Measurements from ENCODE around the gene SMYD3. TPM values are rescaled to one million over a fixed set of nuclear protein-coding genes. Genes with fewer than 3 reads are reported as not detected.

The SMYD3 gene
- polyA plus RNA-seq, 1 donor from 2014 or later: 35.9 TPM

DNA sequence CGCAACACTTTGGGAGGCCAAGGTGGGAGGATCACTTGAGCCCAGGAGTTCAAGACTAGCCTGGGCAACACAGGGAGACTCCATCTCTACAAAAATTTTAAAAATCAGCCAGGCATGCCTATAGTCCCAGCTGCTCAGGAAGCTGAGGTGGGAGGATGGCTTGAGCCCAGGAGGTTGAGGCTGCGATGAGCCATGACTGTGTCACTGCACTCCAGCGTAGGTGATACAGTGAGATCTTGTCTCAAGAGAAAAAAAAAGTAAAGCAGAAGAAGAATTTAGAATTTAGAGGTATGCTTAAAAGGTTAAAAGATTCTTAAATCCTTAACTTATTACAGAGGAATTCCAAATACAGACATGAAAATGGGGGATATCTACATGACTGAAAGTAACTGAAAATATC lies 79.5 kb downstream of the SMYD3 start:
- H3K4me3 Mint-ChIP-seq: no peak overlapping the region
- H3K36me3 Mint-ChIP-seq: peaks cover 2% of the 10 kb centered on the region
- H3K9me3 Mint-ChIP-seq: no peaks in the 10 kb centered on the region
- H3K27ac Mint-ChIP-seq: no peak overlapping the region
- peaks cover 6 to 18% (median 10%) of the 10 kb centered on the region in 3 donors for H3K4me1 Mint-ChIP-seq
- H3K27me3 Mint-ChIP-seq: no peaks in the 10 kb centered on the region

DNA sequence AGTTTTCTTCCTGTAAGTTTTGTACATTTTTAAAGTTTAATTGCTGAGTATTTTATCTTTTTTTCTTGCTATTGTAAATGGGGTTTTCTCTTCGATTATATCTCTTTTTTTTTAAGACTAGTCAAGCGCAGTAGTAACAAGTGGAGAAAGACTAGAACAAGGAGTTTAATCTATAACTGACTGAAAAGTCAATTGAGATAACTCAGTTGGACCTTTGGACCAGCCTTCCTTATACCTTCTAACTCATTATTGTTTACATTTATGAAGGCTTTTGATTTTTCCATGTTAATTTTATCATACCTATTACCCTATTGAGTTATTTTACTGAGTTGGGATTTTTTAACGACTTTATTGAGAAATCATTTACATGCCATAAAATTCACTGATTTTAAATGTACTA lies 81.2 kb downstream of the SMYD3 start:
- H3K36me3 Mint-ChIP-seq: peaks cover 4% of the 10 kb centered on the region
- H3K27ac Mint-ChIP-seq: no peak overlapping the region
- no peak overlapping the region for H3K4me3 Mint-ChIP-seq
- H3K9me3 Mint-ChIP-seq: no peaks in the 10 kb centered on the region
- no peaks in the 10 kb centered on the region for H3K27me3 Mint-ChIP-seq
- H3K4me1 Mint-ChIP-seq: peaks cover 5 to 19% (median 13%) of the 10 kb centered on the region in 3 donors

DNA sequence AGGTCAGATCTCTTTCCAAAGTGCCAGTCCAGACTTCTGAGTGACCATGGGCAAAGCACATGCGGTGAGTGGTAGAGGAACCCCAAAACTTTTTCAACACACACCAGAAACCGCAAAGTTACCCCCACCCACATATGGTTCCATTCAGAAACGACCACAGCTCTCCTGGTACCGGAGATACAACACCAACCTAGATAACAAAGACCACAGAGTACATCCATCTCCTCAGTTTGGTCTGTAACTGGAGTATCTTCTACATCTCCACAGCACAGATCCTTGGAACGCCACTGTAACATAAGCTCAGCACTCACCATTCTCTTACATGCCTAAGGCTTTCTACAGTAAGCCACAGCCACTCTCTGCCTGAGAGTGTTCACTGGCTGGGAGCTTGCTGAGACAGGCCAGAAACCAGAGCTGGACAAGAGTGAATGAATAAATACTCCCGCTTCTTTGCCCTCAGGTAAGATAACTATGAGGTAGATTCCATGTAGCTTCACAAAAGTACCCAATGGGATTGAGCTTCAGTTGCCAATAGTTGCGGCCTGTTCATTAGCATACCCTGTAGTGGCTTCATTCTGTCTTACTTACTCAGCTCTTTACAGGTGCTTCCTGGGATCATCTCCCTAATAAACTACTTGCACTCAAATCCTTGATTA lies 81.8 kb downstream of the SMYD3 start:
- Mint-ChIP-seq H3K9me3 (no peaks in the 10 kb centered on the region), H3K27me3 (no peaks in the 10 kb centered on the region), H3K4me3 (no peak overlapping the region), H3K36me3 (peaks cover 4% of the 10 kb centered on the region), H3K27ac (peak overlapping the region in 1 of 3 donors; percentile 20), H3K4me1 (peaks cover 2 to 21% (median 9%) of the 10 kb centered on the region in 3 donors)

DNA sequence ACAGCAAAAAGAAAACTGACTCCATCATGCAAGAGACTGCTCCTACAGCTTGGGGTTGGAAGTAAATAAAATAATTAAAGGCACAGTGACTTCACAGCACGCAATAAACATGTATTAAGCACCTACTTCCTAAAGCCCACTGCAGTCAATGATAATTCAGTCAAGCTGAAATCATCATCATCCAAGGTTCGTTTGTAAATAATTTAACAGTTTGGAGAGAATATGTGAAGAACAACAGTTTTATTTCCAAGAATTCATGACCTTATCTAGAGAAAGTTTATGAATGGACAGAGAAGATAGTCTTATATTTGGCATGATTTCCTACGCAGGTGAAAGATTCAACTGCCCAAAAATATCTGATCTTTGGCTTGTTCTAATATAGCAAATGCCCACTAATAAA lies 86.8 kb downstream of the SMYD3 start:
- H3K4me3 Mint-ChIP-seq: no peak overlapping the region
- peaks cover 0 to 1% (median 0%) of the 10 kb centered on the region in 3 donors for H3K9me3 Mint-ChIP-seq
- peaks cover 18% of the 10 kb centered on the region for H3K36me3 Mint-ChIP-seq
- no peak overlapping the region for H3K27ac Mint-ChIP-seq
- H3K27me3 Mint-ChIP-seq: no peaks in the 10 kb centered on the region
- H3K4me1 Mint-ChIP-seq: peaks cover 2 to 10% (median 7%) of the 10 kb centered on the region in 3 donors

DNA sequence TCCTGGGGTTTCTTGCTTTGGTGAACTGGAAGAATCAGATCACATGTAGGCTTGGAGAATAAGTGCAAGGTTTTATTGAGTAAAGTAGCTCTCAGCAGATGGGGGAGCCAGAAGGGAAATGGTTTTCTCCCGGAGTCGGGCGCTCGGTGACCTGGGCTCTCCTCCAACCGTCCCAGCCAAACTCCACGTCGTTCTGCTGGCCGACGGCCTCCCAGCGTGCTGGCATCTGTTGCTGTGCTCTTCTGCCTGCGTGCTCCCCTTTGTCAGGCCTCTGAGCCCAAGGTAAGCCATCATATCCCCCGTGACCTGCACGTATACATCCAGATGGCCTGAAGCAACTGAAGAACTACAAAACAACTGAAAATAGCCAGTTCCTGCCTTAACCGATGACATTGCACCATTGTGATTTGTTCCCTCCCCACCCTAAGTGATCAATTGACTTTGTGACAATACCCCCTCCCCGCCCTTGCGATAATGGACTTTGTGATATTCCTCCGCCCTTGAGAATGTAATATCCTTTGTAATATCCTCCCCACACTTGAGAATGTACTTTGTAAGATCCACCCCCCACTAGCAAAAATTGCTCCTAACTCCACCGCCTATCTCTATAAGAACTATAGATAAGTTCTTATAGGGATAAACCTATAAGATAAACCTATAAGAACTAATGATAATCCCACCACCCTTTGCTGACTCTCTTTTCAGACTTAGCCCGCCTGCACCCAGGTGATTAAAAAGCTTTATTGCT lies 88.3 kb downstream of the SMYD3 start:
- H3K4me3 Mint-ChIP-seq: no peak overlapping the region
- H3K27ac Mint-ChIP-seq: no peak overlapping the region
- no peaks in the 10 kb centered on the region for H3K27me3 Mint-ChIP-seq
- H3K4me1 Mint-ChIP-seq: peaks cover 2 to 10% (median 7%) of the 10 kb centered on the region in 3 donors
- peaks cover 18% of the 10 kb centered on the region for H3K36me3 Mint-ChIP-seq
- H3K9me3 Mint-ChIP-seq: peaks cover 0 to 1% (median 0%) of the 10 kb centered on the region in 3 donors

DNA sequence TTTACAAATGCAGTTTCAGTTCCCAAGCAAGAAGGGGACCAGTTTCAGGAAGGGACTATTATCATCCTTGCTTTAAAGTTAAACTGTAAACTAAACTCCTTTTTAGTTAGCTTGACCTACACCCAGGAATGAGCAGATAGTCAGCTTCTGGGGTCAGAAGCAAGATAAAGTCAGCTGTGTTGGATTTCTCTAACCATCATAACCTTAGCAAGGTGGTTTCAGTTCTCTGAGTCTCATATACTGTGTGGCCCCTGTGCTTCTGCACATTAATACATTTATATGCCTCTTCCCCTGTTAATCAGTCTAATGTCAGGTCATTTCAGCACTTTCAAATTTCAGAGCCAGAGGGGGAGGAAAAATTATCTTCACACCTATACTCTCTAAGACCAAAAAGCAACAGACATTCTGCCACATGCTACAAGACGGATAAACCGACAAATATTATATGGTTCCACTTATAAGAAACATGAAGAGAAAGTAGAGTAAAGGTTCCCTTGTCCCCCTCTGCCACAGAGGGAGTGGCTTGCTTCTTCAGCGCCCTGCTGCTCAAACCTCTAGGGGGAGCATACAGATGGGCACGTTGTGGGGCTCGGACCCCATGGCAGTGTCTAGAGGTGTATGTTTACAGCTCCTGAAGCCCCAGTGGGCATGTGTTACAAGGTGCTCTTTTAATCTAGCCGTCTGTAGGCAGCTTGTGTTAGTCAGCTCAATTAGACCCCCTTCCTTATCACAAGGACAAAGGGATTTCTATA lies 89.1 kb downstream of the SMYD3 start:
- peaks cover 2 to 10% (median 7%) of the 10 kb centered on the region in 3 donors for H3K4me1 Mint-ChIP-seq
- H3K4me3 Mint-ChIP-seq: no peak overlapping the region
- no peaks in the 10 kb centered on the region for H3K27me3 Mint-ChIP-seq
- H3K27ac Mint-ChIP-seq: no peak overlapping the region
- peaks cover 18% of the 10 kb centered on the region for H3K36me3 Mint-ChIP-seq
- peaks cover 0 to 1% (median 0%) of the 10 kb centered on the region in 3 donors for H3K9me3 Mint-ChIP-seq

DNA sequence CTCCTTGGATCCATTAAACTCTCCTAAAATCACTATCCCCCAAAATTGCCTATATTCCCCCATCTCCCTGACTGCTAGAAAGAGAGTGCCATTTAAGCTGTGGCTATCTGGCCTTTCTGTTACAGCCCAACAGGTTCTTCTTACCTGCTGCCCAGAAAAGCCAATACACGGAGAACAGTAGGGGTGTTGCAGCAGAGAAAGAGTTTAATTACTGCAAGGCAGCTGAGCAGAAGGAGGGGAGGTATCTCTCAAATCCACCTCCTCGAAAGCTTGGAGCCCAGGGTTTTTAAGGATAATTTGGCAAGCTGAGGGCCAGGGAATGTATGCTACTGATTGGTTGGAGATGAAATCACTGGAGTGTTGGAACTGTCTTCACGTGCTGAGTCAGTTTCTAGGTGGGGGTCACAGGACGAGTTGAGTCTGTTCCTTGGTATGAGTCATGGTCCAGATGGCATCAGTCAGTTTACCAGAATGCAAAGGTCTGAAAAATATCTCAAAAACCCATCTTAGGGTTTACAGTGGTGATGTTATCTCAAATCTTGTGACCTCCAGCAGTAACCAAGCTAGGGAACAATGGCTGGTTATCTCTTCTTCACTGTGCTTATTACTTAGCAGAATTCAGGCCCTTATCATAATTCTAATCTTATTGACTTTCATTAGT lies 89.8 kb downstream of the SMYD3 start:
- H3K36me3 Mint-ChIP-seq: peaks cover 16% of the 10 kb centered on the region
- no peak overlapping the region for H3K4me3 Mint-ChIP-seq
- peaks cover 0 to 1% (median under 1%) of the 10 kb centered on the region in 3 donors for H3K9me3 Mint-ChIP-seq

DNA sequence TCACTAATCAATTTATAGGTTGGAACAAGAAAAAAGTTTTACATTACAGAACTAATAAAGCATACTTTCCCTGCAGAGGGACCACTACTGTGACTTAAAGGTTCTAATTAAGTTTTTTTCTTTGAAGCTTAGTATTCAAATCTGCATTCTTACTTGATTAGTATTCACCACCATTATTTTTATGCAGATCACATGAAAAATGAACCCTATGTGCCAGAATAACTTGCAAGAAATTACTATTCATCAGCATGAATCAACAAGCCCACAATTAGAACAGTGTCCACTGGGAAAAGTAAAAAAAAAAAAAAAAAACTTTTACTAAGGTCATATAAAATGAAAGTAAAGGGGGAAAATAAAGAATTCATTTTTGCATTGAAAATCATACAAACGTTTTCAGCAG lies 90.8 kb downstream of the SMYD3 start:
- Mint-ChIP-seq H3K27ac (no peak overlapping the region), H3K9me3 (peaks cover 0 to 5% (median 5%) of the 10 kb centered on the region in 3 donors), H3K36me3 (peaks cover 15% of the 10 kb centered on the region), H3K27me3 (no peaks in the 10 kb centered on the region), H3K4me3 (no peak overlapping the region), H3K4me1 (peaks cover 0 to 6% (median 3%) of the 10 kb centered on the region in 3 donors)

More for the DNA sequence above, 89.8 kb downstream of the SMYD3 start:
- no peak overlapping the region for H3K27ac Mint-ChIP-seq
- H3K4me1 Mint-ChIP-seq: peaks cover 0 to 6% (median 5%) of the 10 kb centered on the region in 3 donors
- no peaks in the 10 kb centered on the region for H3K27me3 Mint-ChIP-seq

DNA sequence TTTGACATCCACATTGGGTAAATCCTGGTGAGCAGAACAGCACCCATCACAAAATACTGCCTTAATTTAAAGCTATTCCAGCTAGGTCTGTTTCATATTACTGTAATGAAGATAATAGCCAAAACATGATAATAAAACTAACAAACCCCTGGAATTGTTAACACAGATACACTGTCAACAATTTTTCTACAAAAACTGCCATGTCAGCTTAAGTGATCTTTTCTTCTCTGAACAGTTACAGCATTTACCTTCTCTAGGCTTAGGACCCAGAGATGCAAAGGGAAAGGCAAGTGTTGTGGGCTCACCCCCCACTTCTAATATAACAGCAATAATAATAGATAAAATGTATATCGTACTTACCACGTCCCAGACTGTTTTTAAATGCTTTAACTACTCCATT lies 92.1 kb downstream of the SMYD3 start:
- Mint-ChIP-seq H3K4me3 (no peak overlapping the region), H3K4me1 (peaks cover 0 to 3% (median 0%) of the 10 kb centered on the region in 3 donors), H3K36me3 (peaks cover 14% of the 10 kb centered on the region), H3K27me3 (no peaks in the 10 kb centered on the region), H3K9me3 (peaks cover 0 to 5% (median 5%) of the 10 kb centered on the region in 3 donors), H3K27ac (no peak overlapping the region)

DNA sequence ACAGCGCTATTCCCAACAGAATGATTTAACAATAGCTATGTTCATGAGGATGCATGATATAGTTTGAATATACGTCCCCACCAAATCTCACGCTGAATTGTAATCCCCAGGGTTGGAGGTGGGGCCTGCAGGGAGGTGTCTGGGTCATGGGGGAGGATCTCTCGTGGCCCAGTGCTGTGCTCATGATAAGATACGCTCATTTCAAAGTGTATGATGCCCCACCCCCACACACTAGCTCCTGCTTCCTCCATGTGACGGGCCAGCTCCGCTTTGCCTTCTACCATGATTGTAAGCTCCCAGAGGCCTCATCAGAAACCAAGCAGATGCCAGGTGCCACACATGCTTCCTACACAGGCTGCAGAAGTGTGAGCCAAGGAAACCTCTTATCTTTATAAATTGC lies 93.6 kb downstream of the SMYD3 start:
- Mint-ChIP-seq H3K4me1 (peaks cover 0 to 3% (median 0%) of the 10 kb centered on the region in 3 donors), H3K27me3 (no peaks in the 10 kb centered on the region), H3K36me3 (peaks cover 7% of the 10 kb centered on the region), H3K27ac (no peak overlapping the region), H3K9me3 (peaks cover 0 to 5% (median 4%) of the 10 kb centered on the region in 3 donors), H3K4me3 (no peak overlapping the region)

DNA sequence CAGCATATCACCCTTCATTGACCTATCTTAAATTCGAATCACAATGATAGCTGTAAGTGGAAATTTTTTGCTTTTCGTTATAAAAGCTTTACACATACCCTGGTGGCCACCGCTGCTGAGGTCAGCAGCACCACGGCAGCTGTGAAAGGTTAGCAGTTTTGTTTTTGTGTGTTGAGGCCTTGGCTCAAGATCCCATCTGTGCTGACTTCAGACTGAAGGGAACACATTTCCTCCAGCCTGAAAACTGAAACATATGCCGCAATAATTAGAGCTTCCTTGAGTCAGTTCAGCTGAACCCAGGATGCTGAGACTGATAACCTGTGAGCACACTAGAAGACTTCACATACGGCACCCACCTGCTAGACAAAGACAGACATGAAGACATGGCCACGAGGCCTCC lies 103.0 kb downstream of the SMYD3 start:
- Mint-ChIP-seq H3K27me3 (no peaks in the 10 kb centered on the region), H3K9me3 (no peaks in the 10 kb centered on the region), H3K36me3 (peaks cover 6% of the 10 kb centered on the region), H3K27ac (no peak overlapping the region), H3K4me1 (no peaks in the 10 kb centered on the region), H3K4me3 (no peak overlapping the region)

DNA sequence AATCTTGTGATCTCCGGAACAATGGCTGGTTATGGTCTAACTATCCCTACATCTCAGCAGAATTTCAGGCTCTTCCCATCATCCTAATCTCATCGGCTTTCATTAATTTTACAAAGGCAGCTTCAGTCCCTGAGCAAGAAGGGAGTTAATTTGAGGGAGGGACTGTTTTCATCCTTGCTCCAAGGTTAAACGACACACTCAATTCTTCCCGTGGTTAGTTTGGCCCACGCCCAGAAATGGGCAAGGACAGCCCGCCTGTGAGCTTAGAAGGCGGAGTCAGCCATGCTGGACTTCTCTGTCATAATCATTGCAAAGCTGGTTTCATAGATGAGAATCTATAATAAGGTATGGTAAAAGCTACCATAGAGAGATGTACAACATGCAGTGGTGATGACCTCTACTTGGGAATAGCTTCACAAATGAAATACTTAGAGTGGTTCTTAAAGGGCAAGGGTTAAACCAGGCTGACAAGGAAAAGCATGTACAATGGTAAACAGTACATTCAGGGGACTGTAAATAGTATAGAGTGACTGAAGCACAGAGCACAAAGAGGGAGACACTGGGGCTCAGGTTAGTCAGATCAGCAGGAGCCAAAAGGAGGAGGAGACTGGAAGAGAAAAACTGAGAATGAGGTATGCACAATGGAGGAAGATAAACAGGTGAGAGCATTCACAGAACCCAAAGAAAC lies 108.8 kb downstream of the SMYD3 start:
- Mint-ChIP-seq H3K36me3 (peaks cover 14% of the 10 kb centered on the region), H3K27ac (no peak overlapping the region), H3K27me3 (no peaks in the 10 kb centered on the region), H3K4me1 (peaks cover 0 to 6% (median 3%) of the 10 kb centered on the region in 3 donors), H3K9me3 (peaks cover 0 to 2% (median 0%) of the 10 kb centered on the region in 3 donors), H3K4me3 (no peak overlapping the region)

DNA sequence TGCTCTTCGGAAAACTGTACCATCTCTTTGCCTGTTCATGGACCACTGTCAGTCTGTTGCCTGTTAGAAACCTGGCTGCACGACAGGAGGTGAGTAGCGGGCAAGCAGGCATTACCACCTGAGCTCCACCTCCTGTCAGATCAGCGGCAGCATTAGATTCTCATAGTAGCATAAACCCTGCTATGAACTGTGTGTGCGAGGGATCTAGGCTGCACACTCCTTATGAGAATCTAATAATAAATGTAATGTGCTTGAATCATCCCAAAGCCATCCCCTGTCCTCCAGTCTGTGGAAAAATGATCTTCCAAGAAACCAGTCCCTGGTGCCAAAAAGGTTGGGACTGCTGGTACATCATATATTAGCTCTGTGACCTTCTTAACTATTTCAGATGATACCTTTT lies 110.0 kb downstream of the SMYD3 start:
- H3K4me3 Mint-ChIP-seq: no peak overlapping the region
- H3K36me3 Mint-ChIP-seq: peaks cover 12% of the 10 kb centered on the region
- H3K9me3 Mint-ChIP-seq: peaks cover under 1 to 3% (median under 1%) of the 10 kb centered on the region in 3 donors
- no peaks in the 10 kb centered on the region for H3K27me3 Mint-ChIP-seq
- H3K4me1 Mint-ChIP-seq: peaks cover 0 to 6% (median 3%) of the 10 kb centered on the region in 3 donors
- no peak overlapping the region for H3K27ac Mint-ChIP-seq

DNA sequence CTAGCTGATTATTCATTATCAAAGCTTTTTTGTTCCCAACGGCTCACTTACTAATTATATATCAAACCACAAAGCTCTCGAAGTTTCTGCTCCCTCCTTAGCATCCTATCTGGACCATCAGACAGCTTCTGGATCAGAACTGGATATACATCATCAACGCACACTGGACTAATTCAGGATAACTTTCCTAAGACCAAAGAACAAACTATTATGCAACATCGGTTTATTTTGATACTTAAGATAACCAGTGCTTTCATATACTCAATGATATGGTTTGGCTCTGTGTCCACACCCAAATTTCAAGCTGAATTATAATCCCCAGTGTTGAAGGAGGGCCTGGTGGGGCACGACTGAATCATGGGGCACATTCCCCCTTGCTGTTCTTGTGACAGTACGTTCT lies 110.8 kb downstream of the SMYD3 start:
- H3K9me3 Mint-ChIP-seq: peaks cover 5 to 8% (median 6%) of the 10 kb centered on the region in 3 donors
- H3K36me3 Mint-ChIP-seq: peaks cover 14% of the 10 kb centered on the region
- peaks cover 0 to 6% (median 3%) of the 10 kb centered on the region in 3 donors for H3K4me1 Mint-ChIP-seq
- H3K27me3 Mint-ChIP-seq: no peaks in the 10 kb centered on the region
- H3K4me3 Mint-ChIP-seq: no peak overlapping the region
- H3K27ac Mint-ChIP-seq: no peak overlapping the region
